ENCODE measurements around the gene HSPG2. TPM values are rescaled to one million over a fixed set of nuclear protein-coding genes. Genes with fewer than 3 reads are reported as not detected.

Gene HSPG2
- total and polyA plus RNA-seq, 9 of the 15 experiments (the other 6 are each of a cell fraction or from before 2014, with no cell fraction given), result 0.14 to 160 (median 15.7) TPM

- TF ChIP-seq ZNF165 (CRISPR knock-in tag; IDR thresholded peaks at IDR 0.05; ENCODE audit: borderline replicate concordance) (0 out of 2 replicates have a peak, but pooled peaks have one; percentile 9), L3MBTL2 (IDR thresholded peaks at IDR 0.05) (peak; percentile 81), FOSL1 (tag; conservative IDR thresholded peaks at IDR 0.05) (no peak), RAD51 (IDR thresholded peaks at IDR 0.05; ENCODE audit: borderline replicate concordance, low read depth) (peak; percentile 86), RCOR1 (IDR thresholded peaks at IDR 0.05; ENCODE audit: borderline replicate concordance in 1 of 2, low read depth in 2 of 2, low read length in 2 of 2) (peak in 1 of 2 experiments; percentile 38; a peak in 1 of 4 replicates), ZSCAN29 (IDR thresholded peaks at IDR 0.05) (no peak), ZNF778 (CRISPR knock-in tag; IDR thresholded peaks at IDR 0.05) (no peak), HSF4 (CRISPR knock-in tag; IDR thresholded peaks at IDR 0.05; ENCODE audit: borderline replicate concordance) (peak; percentile 70; the same call in 1 of the 2 replicates), TEAD1 (CRISPR knock-in tag; IDR thresholded peaks at IDR 0.05) (0 out of 4 replicates have a peak, but pooled peaks have one; percentile 15 to 24), HDAC1 (IDR thresholded peaks at IDR 0.05) (peak in 1 of 2 experiments; percentile 59; a peak in 1 of 4 replicates), FOXK2 (conservative IDR thresholded peaks at IDR 0.05 in 1 of 2, IDR thresholded peaks at IDR 0.05 in 1 of 2; ENCODE audit: low read depth in 2 of 2) (peak in 1 of 2 experiments; percentile 48; a peak in 1 of 4 replicates), CBFA2T2 (conservative IDR thresholded peaks at IDR 0.05) (peak; percentile 69), MTF1 (CRISPR knock-in tag; IDR thresholded peaks at IDR 0.05; ENCODE audit: borderline replicate concordance) (0 out of 2 replicates have a peak, but pooled peaks have one; percentile 24), ZNF184 (CRISPR knock-in tag; IDR thresholded peaks at IDR 0.05) (no peak), TCF7 (IDR thresholded peaks at IDR 0.05; ENCODE audit: borderline replicate concordance) (0 out of 2 replicates have a peak, but pooled peaks have one; percentile 12)
- TF ChIP-seq, protein P1, sequence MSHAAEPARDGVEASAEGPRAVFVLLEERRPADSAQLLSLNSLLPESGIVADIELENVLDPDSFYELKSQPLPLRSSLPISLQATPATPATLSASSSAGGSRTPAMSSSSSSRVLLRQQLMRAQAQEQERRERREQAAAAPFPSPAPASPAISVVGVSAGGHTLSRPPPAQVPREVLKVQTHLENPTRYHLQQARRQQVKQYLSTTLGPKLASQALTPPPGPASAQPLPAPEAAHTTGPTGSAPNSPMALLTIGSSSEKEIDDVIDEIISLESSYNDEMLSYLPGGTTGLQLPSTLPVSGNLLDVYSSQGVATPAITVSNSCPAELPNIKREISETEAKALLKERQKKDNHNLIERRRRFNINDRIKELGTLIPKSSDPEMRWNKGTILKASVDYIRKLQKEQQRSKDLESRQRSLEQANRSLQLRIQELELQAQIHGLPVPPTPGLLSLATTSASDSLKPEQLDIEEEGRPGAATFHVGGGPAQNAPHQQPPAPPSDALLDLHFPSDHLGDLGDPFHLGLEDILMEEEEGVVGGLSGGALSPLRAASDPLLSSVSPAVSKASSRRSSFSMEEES (CRISPR knock-in tag; IDR thresholded peaks at IDR 0.05), result peak; percentile 31; the same call in 1 of the 2 replicates
- TF ChIP-seq, protein P2, sequence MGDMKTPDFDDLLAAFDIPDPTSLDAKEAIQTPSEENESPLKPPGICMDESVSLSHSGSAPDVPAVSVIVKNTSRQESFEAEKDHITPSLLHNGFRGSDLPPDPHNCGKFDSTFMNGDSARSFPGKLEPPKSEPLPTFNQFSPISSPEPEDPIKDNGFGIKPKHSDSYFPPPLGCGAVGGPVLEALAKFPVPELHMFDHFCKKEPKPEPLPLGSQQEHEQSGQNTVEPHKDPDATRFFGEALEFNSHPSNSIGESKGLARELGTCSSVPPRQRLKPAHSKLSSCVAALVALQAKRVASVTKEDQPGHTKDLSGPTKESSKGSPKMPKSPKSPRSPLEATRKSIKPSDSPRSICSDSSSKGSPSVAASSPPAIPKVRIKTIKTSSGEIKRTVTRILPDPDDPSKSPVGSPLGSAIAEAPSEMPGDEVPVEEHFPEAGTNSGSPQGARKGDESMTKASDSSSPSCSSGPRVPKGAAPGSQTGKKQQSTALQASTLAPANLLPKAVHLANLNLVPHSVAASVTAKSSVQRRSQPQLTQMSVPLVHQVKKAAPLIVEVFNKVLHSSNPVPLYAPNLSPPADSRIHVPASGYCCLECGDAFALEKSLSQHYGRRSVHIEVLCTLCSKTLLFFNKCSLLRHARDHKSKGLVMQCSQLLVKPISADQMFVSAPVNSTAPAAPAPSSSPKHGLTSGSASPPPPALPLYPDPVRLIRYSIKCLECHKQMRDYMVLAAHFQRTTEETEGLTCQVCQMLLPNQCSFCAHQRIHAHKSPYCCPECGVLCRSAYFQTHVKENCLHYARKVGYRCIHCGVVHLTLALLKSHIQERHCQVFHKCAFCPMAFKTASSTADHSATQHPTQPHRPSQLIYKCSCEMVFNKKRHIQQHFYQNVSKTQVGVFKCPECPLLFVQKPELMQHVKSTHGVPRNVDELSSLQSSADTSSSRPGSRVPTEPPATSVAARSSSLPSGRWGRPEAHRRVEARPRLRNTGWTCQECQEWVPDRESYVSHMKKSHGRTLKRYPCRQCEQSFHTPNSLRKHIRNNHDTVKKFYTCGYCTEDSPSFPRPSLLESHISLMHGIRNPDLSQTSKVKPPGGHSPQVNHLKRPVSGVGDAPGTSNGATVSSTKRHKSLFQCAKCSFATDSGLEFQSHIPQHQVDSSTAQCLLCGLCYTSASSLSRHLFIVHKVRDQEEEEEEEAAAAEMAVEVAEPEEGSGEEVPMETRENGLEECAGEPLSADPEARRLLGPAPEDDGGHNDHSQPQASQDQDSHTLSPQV (IDR thresholded peaks at IDR 0.05), result peak; percentile 92
- TF ChIP-seq, protein P3, sequence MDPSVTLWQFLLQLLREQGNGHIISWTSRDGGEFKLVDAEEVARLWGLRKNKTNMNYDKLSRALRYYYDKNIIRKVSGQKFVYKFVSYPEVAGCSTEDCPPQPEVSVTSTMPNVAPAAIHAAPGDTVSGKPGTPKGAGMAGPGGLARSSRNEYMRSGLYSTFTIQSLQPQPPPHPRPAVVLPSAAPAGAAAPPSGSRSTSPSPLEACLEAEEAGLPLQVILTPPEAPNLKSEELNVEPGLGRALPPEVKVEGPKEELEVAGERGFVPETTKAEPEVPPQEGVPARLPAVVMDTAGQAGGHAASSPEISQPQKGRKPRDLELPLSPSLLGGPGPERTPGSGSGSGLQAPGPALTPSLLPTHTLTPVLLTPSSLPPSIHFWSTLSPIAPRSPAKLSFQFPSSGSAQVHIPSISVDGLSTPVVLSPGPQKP (CRISPR knock-in tag; IDR thresholded peaks at IDR 0.05), result no peak
- TF ChIP-seq, protein P4, sequence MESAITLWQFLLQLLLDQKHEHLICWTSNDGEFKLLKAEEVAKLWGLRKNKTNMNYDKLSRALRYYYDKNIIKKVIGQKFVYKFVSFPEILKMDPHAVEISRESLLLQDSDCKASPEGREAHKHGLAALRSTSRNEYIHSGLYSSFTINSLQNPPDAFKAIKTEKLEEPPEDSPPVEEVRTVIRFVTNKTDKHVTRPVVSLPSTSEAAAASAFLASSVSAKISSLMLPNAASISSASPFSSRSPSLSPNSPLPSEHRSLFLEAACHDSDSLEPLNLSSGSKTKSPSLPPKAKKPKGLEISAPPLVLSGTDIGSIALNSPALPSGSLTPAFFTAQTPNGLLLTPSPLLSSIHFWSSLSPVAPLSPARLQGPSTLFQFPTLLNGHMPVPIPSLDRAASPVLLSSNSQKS (CRISPR knock-in tag; IDR thresholded peaks at IDR 0.05), result peak; percentile 9; the same call in 1 of the 2 replicates
These were observed 40.2 kb downstream of the HSPG2 start (continued) for GRCh38 chr1:21896652-21897532.
